ENCODE results near the gene PCGF5. TPM values are rescaled to one million over a fixed set of nuclear protein-coding genes. Genes with fewer than 3 reads are reported as not detected.

PCGF5 gene
- total and polyA plus RNA-seq, 2 of the 8 experiments (the other 6 are each of a cell fraction or from before 2014, with no cell fraction given): 5.8 to 8.4 TPM

DNA sequence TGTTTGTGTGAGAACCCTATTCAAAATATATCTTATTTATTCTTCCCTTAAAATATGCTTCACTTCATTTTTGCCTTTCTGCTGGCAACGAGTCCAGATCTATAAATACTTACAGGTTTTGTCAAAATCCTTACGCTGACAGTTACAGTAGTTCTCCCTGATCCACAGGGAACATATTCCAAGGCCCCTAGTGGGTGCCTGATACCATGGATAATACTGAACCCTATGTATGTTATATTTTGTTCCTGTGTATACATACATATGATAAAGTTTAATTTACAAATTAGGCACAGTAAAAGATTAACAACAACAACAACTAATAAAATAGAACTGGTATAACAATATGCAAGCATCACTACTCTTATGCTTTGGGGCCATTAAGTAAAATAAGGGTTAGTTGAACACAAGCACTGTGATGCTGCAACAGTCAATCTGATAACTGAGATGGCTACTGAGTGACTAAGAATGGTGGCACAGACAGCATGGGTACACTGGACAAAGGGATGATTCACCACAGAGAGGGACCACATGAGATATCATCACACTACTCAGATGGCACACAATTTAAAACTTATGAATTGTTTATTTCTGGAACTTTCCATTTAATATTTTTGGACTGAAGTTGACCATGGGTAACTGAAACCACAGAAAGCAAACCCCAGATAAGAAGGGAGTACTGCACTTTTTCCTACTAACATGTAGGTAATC, 29.4 kb upstream of the PCGF5 start (continued):
- TF ChIP-seq CHD7 (IDR thresholded peaks at IDR 0.05; ENCODE audit: insufficient replicate concordance, low read length): no peak
- TF ChIP-seq MAFK (IDR thresholded peaks at IDR 0.05; ENCODE audit: low read depth, low read length): no peak
- TF ChIP-seq CREB1 (IDR thresholded peaks at IDR 0.05): no peak
- no peak for TF ChIP-seq SAP30 (IDR thresholded peaks at IDR 0.05; ENCODE audit: insufficient read depth, insufficient replicate concordance, low read length)
- no peak for TF ChIP-seq HDAC6 (IDR thresholded peaks at IDR 0.05; ENCODE audit: low read depth, low read length)
- TF ChIP-seq, protein P1, sequence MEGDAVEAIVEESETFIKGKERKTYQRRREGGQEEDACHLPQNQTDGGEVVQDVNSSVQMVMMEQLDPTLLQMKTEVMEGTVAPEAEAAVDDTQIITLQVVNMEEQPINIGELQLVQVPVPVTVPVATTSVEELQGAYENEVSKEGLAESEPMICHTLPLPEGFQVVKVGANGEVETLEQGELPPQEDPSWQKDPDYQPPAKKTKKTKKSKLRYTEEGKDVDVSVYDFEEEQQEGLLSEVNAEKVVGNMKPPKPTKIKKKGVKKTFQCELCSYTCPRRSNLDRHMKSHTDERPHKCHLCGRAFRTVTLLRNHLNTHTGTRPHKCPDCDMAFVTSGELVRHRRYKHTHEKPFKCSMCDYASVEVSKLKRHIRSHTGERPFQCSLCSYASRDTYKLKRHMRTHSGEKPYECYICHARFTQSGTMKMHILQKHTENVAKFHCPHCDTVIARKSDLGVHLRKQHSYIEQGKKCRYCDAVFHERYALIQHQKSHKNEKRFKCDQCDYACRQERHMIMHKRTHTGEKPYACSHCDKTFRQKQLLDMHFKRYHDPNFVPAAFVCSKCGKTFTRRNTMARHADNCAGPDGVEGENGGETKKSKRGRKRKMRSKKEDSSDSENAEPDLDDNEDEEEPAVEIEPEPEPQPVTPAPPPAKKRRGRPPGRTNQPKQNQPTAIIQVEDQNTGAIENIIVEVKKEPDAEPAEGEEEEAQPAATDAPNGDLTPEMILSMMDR (IDR thresholded peaks at IDR 0.05; ENCODE audit: control extremely low read depth in 1 of 3, insufficient read depth in 1 of 3, low read depth in 1 of 3, low read length in 3 of 3): no peak
- TF ChIP-seq HDAC2 (IDR thresholded peaks at IDR 0.05; ENCODE audit: borderline replicate concordance in 1 of 2, low read depth in 2 of 2, low read length in 2 of 2): no peak
